Osteocyte (in vitro differentiated cells): Measurements from ENCODE around the gene PRDM11. TPM values are rescaled to one million over a fixed set of nuclear protein-coding genes. Genes with fewer than 3 reads are reported as not detected.

Source experiments
- DNase-seq: peaks from one replicate; pipeline ENCODE4 v3.0.0; 2021; ENCODE audit warnings: mixed read lengths; ENCODE audit not compliant: unreplicated experiment; ENCODE audit errors: extremely low spot score
- H3K27ac Mint-ChIP-seq: one replicate; pipeline ENCODE4 v1.8.0; 2021; ENCODE audit warnings: mild to moderate bottlenecking, mixed read lengths; ENCODE audit not compliant: unreplicated experiment
- H3K27me3 Mint-ChIP-seq: one replicate; pipeline ENCODE4 v1.8.0; 2021; ENCODE audit warnings: mixed read lengths; ENCODE audit not compliant: unreplicated experiment
- H3K36me3 Mint-ChIP-seq: one replicate; pipeline ENCODE4 v1.8.0; 2021; ENCODE audit warnings: mixed read lengths; ENCODE audit not compliant: unreplicated experiment
- H3K4me1 Mint-ChIP-seq: one replicate; pipeline ENCODE4 v1.8.0; 2021; ENCODE audit warnings: mixed read lengths; ENCODE audit not compliant: unreplicated experiment
- H3K4me3 Mint-ChIP-seq: one replicate; pipeline ENCODE4 v1.8.0; 2021; ENCODE audit warnings: mild to moderate bottlenecking, moderate library complexity, mixed read lengths; ENCODE audit not compliant: unreplicated experiment
- H3K9me3 Mint-ChIP-seq: one replicate; pipeline ENCODE4 v1.8.0; 2021; ENCODE audit warnings: mixed read lengths; ENCODE audit not compliant: unreplicated experiment
- CTCF ChIP-seq: fragments of 200-600 bp; sonication (generic); IDR thresholded peaks from 2 replicates; pipeline ENCODE4 v1.5.0; 2021; ENCODE audit warnings: antibody characterized with exemption, mild to moderate bottlenecking, moderate library complexity
- total RNA-seq: library from RNA; stranded (reverse); gene quantifications from 2 replicates; pipeline ENCODE4 v1.2.1, GENCODE V29; 2021

PRDM11 gene
- total RNA-seq, 1 donor from 2014 or later, result 25.4 TPM

GRCh38 chr11:45162916-45163879 is 16.8 kb downstream of the PRDM11 start:
- Mint-ChIP-seq H3K27me3 (no peaks in the 10 kb centered on the region), H3K4me3 (no peak overlapping the region), H3K36me3 (no peaks in the 10 kb centered on the region), H3K9me3 (no peaks in the 10 kb centered on the region), H3K27ac (no peak overlapping the region), H3K4me1 (peaks cover 35% of the 10 kb centered on the region)
- no peak for DNase-seq
- no peak for TF ChIP-seq CTCF

- DNase-seq, result no peak
- no peaks in the 10 kb centered on the region for H3K9me3 Mint-ChIP-seq
- H3K27ac Mint-ChIP-seq, result no peak overlapping the region
- TF ChIP-seq CTCF, result no peak
- H3K36me3 Mint-ChIP-seq, result no peaks in the 10 kb centered on the region
- peaks cover 30% of the 10 kb centered on the region for H3K4me1 Mint-ChIP-seq
- H3K4me3 Mint-ChIP-seq, result no peak overlapping the region
- no peaks in the 10 kb centered on the region for H3K27me3 Mint-ChIP-seq
Observed at GRCh38 chr11:45163956-45164575, 17.6 kb downstream of the PRDM11 start.

- TF ChIP-seq CTCF, result no peak
- Mint-ChIP-seq H3K27me3 (no peaks in the 10 kb centered on the region), H3K4me1 (peaks cover 29% of the 10 kb centered on the region), H3K36me3 (no peaks in the 10 kb centered on the region), H3K27ac (no peak overlapping the region), H3K4me3 (no peak overlapping the region), H3K9me3 (no peaks in the 10 kb centered on the region)
- DNase-seq, result no peak
Observed at GRCh38 chr11:45165386-45165785, 18.9 kb downstream of the PRDM11 start.

DNA sequence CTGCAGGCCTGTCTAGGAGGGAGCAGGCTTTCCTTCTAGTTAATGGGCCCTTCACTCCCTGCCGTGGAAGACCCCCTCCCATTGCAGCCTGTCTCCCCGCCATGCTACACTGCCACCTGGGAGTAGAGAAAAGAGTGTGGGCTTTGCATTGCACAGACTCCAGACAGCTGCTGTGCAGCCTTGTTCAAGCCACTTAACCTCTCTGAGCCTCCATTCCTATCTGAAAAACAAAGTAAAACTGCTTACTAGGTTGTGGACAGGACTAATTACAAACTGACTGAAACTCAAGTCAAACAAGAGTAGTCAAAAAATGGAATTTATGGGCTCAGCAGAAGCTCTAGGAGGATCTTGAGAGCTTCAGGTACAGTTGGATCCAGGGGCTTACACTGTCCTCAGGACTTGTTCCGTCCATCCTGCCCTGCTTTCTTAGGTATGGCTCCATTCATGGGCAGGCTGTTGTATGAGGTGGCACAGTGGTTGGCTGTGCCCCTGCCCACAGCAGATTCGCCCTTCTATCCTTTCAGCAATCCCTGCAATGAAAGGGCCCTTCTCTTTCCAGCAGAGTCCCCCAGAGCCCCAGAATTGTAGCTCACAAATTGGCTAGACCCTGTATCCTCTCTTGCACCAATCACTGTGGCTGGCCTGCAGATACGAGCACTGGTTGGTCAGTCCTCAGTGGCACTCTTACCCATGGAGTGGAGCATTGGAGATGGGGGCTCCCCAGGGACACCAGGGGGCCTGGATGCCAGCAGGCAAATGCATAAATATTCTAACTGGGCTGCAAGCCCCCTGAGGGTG is 19.6 kb downstream of the PRDM11 start:
- Mint-ChIP-seq H3K4me3 (no peak overlapping the region), H3K4me1 (peaks cover 29% of the 10 kb centered on the region), H3K27me3 (no peaks in the 10 kb centered on the region), H3K27ac (no peak overlapping the region), H3K36me3 (no peaks in the 10 kb centered on the region), H3K9me3 (no peaks in the 10 kb centered on the region)
- no peak for TF ChIP-seq CTCF
- DNase-seq, result no peak

DNA sequence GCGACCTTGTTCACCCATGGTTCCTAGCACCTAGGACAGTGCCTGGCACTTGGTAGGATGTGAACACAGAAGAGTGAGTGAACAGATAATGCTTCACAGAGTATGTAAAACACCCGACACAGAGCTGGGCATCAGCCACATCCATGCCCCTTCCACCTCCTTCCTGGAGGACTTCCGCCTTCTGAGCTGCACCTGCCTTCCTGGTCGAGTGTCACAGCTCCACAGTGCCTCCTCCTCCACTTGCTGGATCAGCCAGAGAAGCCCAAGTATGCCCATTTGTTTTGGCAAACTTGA is 20.1 kb downstream of the PRDM11 start:
- H3K9me3 Mint-ChIP-seq, result no peaks in the 10 kb centered on the region
- H3K4me1 Mint-ChIP-seq, result peaks cover 27% of the 10 kb centered on the region
- H3K4me3 Mint-ChIP-seq, result no peak overlapping the region
- DNase-seq, result no peak
- TF ChIP-seq CTCF, result no peak
- H3K27me3 Mint-ChIP-seq, result no peaks in the 10 kb centered on the region
- H3K27ac Mint-ChIP-seq, result no peak overlapping the region
- H3K36me3 Mint-ChIP-seq, result no peaks in the 10 kb centered on the region
